GM23338 (cell line): ENCODE measurements around the gene ERC2. TPM values are rescaled to one million over a fixed set of nuclear protein-coding genes. Genes with fewer than 3 reads are reported as not detected.

Experiments
- ATAC-seq: fragments of 200-7000 bp; cut with Tn5 transposase; 3 replicates; pipeline ENCODE4 v1.9.1; 2020
- DNase-seq: peaks from one replicate; pipeline ENCODE4 v3.0.0-alpha.2; 2015; ENCODE audit warnings: low spot score
- H2AFZ ChIP-seq: fragments of 200-600 bp; sonication (generic); 2 replicates; pipeline ENCODE4 v1.8.0; 2016; ENCODE audit warnings: antibody characterized with exemption, mild to moderate bottlenecking, moderate library complexity
- H3F3A ChIP-seq: fragments of 200-600 bp; sonication (generic); replicated peaks from 2 replicates; pipeline ENCODE4 v1.8.0; 2017; ENCODE audit warnings: antibody characterized with exemption, mixed run types, low read depth
- H3K27ac ChIP-seq: fragments of 200-600 bp; sonication (generic); 2 replicates; pipeline ENCODE4 v1.6.1; 2016; ENCODE audit warnings: low read depth
- H3K27me3 ChIP-seq: fragments of 200-600 bp; sonication (generic); 2 replicates; pipeline ENCODE4 v1.8.0; 2016; ENCODE audit warnings: mild to moderate bottlenecking, mixed run types, moderate library complexity; ENCODE audit not compliant: insufficient read depth
- H3K36me3 ChIP-seq: fragments of 200-600 bp; sonication (generic); 2 replicates; pipeline ENCODE4 v1.8.0; 2016; ENCODE audit warnings: mild to moderate bottlenecking; ENCODE audit not compliant: insufficient read depth
- H3K4me1 ChIP-seq: fragments of 200-600 bp; sonication (generic); 2 replicates; pipeline ENCODE4 v1.8.0; 2016; ENCODE audit warnings: mild to moderate bottlenecking, moderate library complexity; ENCODE audit not compliant: insufficient read depth
- H3K4me2 ChIP-seq: fragments of 200-600 bp; sonication (generic); 2 replicates; pipeline ENCODE4 v1.7.1; 2017; ENCODE audit warnings: mixed run types
- H3K4me3 ChIP-seq: fragments of 200-600 bp; sonication (generic); 2 replicates; pipeline ENCODE4 v1.6.1; 2016; ENCODE audit warnings: mixed run types
- H3K79me2 ChIP-seq: fragments of 200-600 bp; sonication (generic); replicated peaks from 2 replicates; pipeline ENCODE4 v1.8.0; 2017; ENCODE audit warnings: mild to moderate bottlenecking; ENCODE audit not compliant: insufficient read depth
- H3K9me2 ChIP-seq: fragments of 200-600 bp; sonication (generic); 2 replicates; pipeline ENCODE4 v1.8.0; 2017; ENCODE audit not compliant: insufficient read depth
- H4K20me1 ChIP-seq: fragments of 200-600 bp; sonication (generic); replicated peaks from 2 replicates; pipeline ENCODE4 v1.8.0; 2017; ENCODE audit warnings: mild to moderate bottlenecking; ENCODE audit not compliant: insufficient read depth
- H3K27ac Mint-ChIP-seq: 2 replicates; pipeline ENCODE4 v1.8.0; 2020; ENCODE audit warnings: inconsistent platforms, mild to moderate bottlenecking, moderate library complexity, mixed read lengths
- H3K27me3 Mint-ChIP-seq: 3 replicates; pipeline ENCODE4 v1.8.0; 2022; ENCODE audit warnings: low read depth, mild to moderate bottlenecking, moderate library complexity, mixed read lengths, inconsistent platforms; ENCODE audit not compliant: insufficient read depth, poor library complexity
- H3K36me3 Mint-ChIP-seq: 3 replicates; pipeline ENCODE4 v1.8.0; 2021; ENCODE audit warnings: low read depth, mild to moderate bottlenecking, inconsistent platforms, moderate library complexity, mixed read lengths
- H3K4me1 Mint-ChIP-seq: 3 replicates; pipeline ENCODE4 v1.8.0; 2020; ENCODE audit warnings: mild to moderate bottlenecking, inconsistent platforms, mixed read lengths
- H3K4me3 Mint-ChIP-seq: 3 replicates; pipeline ENCODE4 v1.8.0; 2021; ENCODE audit warnings: moderate library complexity, mild to moderate bottlenecking, inconsistent platforms, mixed read lengths
- H3K9me3 Mint-ChIP-seq: 3 replicates; pipeline ENCODE4 v1.8.0; 2020; ENCODE audit warnings: moderate library complexity, mild to moderate bottlenecking, inconsistent platforms, mixed read lengths
- EZH2phosphoT487 ChIP-seq: fragments of 200-600 bp; sonication (generic); IDR thresholded peaks from one replicate; pipeline ENCODE4 v1.8.1; 2018; ENCODE audit warnings: antibody characterized with exemption; ENCODE audit not compliant: unreplicated experiment
- JUNB ChIP-seq: IDR thresholded peaks from one replicate; pipeline ENCODE4 v1.6.1; 2016; ENCODE audit warnings: antibody characterized with exemption; ENCODE audit not compliant: unreplicated experiment
- POLR2AphosphoS5 ChIP-seq: IDR thresholded peaks from 2 replicates; pipeline ENCODE4 v1.6.1; 2016; ENCODE audit warnings: antibody characterized with exemption, low read depth
- STAT1 ChIP-seq: IDR thresholded peaks from one replicate; pipeline ENCODE4 v1.6.1; 2016; ENCODE audit warnings: antibody characterized with exemption; ENCODE audit not compliant: unreplicated experiment
- ZNF114 ChIP-seq: fragments of 250-450 bp; sonication (Bioruptor Pico); IDR thresholded peaks from 2 replicates; pipeline ENCODE4 v1.5.0; 2020; ENCODE audit warnings: mild to moderate bottlenecking, moderate library complexity
- ZNF331 ChIP-seq: fragments of 250-450 bp; sonication (Bioruptor Pico); IDR thresholded peaks from 2 replicates; pipeline ENCODE4 v1.5.0; 2020; ENCODE audit warnings: low read depth, mild to moderate bottlenecking, moderate library complexity
- polyA plus RNA-seq: library from polyadenylated mRNA; unstranded; fragments of >200 nt; fragmentation: Nextera tagmentation; extraction: Ambion mirVana; gene quantifications from 2 replicates; pipeline ENCODE4 v1.2.1, GENCODE V29; 2016
- total RNA-seq: library from RNA; depleted of rRNA; stranded (reverse); fragments of >200 nt; shearing (Covaris generic); gene quantifications from 2 replicates; pipeline ENCODE4 v1.2.3, GENCODE V29; 2014
- TF ChIP-seq, protein P1 (sequence below), 2 experiments: fragments of 200-600 bp in 1 of 2; sonication (generic) in 1 of 2; conservative IDR thresholded peaks; 2 replicates each; pipeline versions ENCODE4 v1.5.1 to v1.6.1; 2016 to 2017; ENCODE audit warnings: antibody characterized with exemption in 2 of 2, low read depth in 2 of 2, mild to moderate bottlenecking in 2 of 2, moderate library complexity in 1 of 2
- TF ChIP-seq, protein P2 (sequence below): fragments of 250-450 bp; sonication (Bioruptor Pico); IDR thresholded peaks from 2 replicates; pipeline ENCODE4 v1.5.0; 2020; ENCODE audit warnings: mild to moderate bottlenecking, moderate library complexity
- TF ChIP-seq, protein P3 (sequence below): IDR thresholded peaks from one replicate; pipeline ENCODE4 v1.6.1; 2018; ENCODE audit warnings: antibody characterized with exemption; ENCODE audit not compliant: unreplicated experiment
- TF ChIP-seq, protein P4 (sequence below): IDR thresholded peaks from 2 replicates; pipeline ENCODE4 v1.6.1; 2016; ENCODE audit warnings: antibody characterized with exemption

The ERC2 gene
- total and polyA plus RNA-seq, 2 experiments from 2014 or later, result 11.8 to 13.7 TPM

DNA sequence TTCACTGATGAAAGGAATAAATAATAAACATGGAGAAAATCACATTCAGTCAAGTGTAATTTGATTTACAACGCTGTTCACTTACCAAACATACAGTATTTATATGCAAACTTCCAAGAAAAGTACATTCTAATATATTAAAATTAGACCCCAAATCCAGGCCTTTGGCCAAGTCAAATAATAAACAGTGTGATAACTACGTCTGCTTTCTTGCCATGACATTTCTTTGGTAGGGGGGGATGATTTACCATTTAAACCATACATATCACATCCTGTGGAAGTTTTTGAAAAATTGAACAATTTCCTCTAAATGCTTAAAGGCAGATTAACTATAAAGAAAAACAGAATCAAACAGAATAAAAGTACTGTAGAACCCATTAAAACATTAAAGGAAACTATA lies 613.0 kb downstream of the ERC2 start:
- no peak overlapping the region for H2AFZ ChIP-seq
- H3K79me2 ChIP-seq, result no peaks in the 10 kb centered on the region
- H3K27ac ChIP-seq, result no peak overlapping the region
- no peaks in the 10 kb centered on the region for H4K20me1 ChIP-seq
- TF ChIP-seq JUNB (no peak), ZNF331 (CRISPR knock-in tag) (no peak)
- H3K4me3 ChIP-seq, result no peak overlapping the region
- no peaks in the 10 kb centered on the region for H3K27me3 Mint-ChIP-seq
- DNase-seq (no peak), ATAC-seq (no peak)
- H3K9me3 Mint-ChIP-seq, result no peaks in the 10 kb centered on the region
- no peaks in the 10 kb centered on the region for H3K27me3 ChIP-seq
- no peaks in the 10 kb centered on the region for H3F3A ChIP-seq
- no peaks in the 10 kb centered on the region for H3K36me3 ChIP-seq
- peaks cover 24% of the 10 kb centered on the region for H3K4me1 Mint-ChIP-seq
- H3K9me2 ChIP-seq, result no peaks in the 10 kb centered on the region
- H3K27ac Mint-ChIP-seq, result no peak overlapping the region
- H3K36me3 Mint-ChIP-seq, result no peaks in the 10 kb centered on the region
- no peak overlapping the region for H3K4me2 ChIP-seq
- H3K4me3 Mint-ChIP-seq, result no peak overlapping the region
- peaks cover 13% of the 10 kb centered on the region for H3K4me1 ChIP-seq

DNA sequence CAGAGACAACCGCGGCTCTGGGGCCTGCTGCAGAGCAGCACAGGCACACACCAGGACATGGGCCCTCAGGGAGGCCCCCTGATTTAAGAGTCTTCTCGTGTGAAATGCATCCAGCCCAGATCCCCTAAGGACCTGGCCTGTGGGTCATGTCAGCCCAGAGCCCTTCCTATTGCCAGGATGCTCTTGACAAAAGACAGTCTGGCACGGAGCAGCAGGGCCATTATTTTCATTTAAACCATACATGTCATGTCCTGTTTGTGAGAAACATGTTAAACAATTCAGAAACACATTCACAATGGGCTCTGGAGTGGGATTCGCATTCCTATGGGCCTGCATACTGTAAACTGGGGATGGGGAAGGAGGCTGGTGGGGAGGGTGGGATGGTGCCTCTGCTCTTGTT lies 613.8 kb downstream of the ERC2 start:
- DNase-seq, result peak; percentile 32
- no peaks in the 10 kb centered on the region for H3K9me3 Mint-ChIP-seq
- no peak overlapping the region; the same call in 1 of the 2 replicates for H3K27ac ChIP-seq
- H3K27me3 ChIP-seq, result no peaks in the 10 kb centered on the region
- no peaks in the 10 kb centered on the region for H3K79me2 ChIP-seq
- H3K9me2 ChIP-seq, result no peaks in the 10 kb centered on the region
- peak; percentile 88 for ATAC-seq
- H3K4me2 ChIP-seq, result peak overlapping the region; percentile 31; the same call in 1 of the 2 replicates
- no peaks in the 10 kb centered on the region for H3K36me3 Mint-ChIP-seq
- H3K4me3 Mint-ChIP-seq, result no peak overlapping the region
- H3K27ac Mint-ChIP-seq, result peak overlapping the region; percentile 88; the same call in 1 of the 2 replicates
- peaks cover 8% of the 10 kb centered on the region; the same call in 1 of the 2 replicates for H3K4me1 ChIP-seq
- H3K4me1 Mint-ChIP-seq, result peaks cover 16% of the 10 kb centered on the region
- no peak overlapping the region for H3K4me3 ChIP-seq
- H2AFZ ChIP-seq, result no peak overlapping the region; the same call in 1 of the 2 replicates
- H3K36me3 ChIP-seq, result no peaks in the 10 kb centered on the region
- no peaks in the 10 kb centered on the region for H3F3A ChIP-seq
- H4K20me1 ChIP-seq, result no peaks in the 10 kb centered on the region
- H3K27me3 Mint-ChIP-seq, result no peaks in the 10 kb centered on the region
- no peak for TF ChIP-seq ZNF114 (CRISPR knock-in tag)
- TF ChIP-seq, protein P1, sequence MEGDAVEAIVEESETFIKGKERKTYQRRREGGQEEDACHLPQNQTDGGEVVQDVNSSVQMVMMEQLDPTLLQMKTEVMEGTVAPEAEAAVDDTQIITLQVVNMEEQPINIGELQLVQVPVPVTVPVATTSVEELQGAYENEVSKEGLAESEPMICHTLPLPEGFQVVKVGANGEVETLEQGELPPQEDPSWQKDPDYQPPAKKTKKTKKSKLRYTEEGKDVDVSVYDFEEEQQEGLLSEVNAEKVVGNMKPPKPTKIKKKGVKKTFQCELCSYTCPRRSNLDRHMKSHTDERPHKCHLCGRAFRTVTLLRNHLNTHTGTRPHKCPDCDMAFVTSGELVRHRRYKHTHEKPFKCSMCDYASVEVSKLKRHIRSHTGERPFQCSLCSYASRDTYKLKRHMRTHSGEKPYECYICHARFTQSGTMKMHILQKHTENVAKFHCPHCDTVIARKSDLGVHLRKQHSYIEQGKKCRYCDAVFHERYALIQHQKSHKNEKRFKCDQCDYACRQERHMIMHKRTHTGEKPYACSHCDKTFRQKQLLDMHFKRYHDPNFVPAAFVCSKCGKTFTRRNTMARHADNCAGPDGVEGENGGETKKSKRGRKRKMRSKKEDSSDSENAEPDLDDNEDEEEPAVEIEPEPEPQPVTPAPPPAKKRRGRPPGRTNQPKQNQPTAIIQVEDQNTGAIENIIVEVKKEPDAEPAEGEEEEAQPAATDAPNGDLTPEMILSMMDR (conservative IDR thresholded peaks at IDR 0.05; ENCODE audit: low read depth in 2 of 2), result no peak
- TF ChIP-seq, protein P2, sequence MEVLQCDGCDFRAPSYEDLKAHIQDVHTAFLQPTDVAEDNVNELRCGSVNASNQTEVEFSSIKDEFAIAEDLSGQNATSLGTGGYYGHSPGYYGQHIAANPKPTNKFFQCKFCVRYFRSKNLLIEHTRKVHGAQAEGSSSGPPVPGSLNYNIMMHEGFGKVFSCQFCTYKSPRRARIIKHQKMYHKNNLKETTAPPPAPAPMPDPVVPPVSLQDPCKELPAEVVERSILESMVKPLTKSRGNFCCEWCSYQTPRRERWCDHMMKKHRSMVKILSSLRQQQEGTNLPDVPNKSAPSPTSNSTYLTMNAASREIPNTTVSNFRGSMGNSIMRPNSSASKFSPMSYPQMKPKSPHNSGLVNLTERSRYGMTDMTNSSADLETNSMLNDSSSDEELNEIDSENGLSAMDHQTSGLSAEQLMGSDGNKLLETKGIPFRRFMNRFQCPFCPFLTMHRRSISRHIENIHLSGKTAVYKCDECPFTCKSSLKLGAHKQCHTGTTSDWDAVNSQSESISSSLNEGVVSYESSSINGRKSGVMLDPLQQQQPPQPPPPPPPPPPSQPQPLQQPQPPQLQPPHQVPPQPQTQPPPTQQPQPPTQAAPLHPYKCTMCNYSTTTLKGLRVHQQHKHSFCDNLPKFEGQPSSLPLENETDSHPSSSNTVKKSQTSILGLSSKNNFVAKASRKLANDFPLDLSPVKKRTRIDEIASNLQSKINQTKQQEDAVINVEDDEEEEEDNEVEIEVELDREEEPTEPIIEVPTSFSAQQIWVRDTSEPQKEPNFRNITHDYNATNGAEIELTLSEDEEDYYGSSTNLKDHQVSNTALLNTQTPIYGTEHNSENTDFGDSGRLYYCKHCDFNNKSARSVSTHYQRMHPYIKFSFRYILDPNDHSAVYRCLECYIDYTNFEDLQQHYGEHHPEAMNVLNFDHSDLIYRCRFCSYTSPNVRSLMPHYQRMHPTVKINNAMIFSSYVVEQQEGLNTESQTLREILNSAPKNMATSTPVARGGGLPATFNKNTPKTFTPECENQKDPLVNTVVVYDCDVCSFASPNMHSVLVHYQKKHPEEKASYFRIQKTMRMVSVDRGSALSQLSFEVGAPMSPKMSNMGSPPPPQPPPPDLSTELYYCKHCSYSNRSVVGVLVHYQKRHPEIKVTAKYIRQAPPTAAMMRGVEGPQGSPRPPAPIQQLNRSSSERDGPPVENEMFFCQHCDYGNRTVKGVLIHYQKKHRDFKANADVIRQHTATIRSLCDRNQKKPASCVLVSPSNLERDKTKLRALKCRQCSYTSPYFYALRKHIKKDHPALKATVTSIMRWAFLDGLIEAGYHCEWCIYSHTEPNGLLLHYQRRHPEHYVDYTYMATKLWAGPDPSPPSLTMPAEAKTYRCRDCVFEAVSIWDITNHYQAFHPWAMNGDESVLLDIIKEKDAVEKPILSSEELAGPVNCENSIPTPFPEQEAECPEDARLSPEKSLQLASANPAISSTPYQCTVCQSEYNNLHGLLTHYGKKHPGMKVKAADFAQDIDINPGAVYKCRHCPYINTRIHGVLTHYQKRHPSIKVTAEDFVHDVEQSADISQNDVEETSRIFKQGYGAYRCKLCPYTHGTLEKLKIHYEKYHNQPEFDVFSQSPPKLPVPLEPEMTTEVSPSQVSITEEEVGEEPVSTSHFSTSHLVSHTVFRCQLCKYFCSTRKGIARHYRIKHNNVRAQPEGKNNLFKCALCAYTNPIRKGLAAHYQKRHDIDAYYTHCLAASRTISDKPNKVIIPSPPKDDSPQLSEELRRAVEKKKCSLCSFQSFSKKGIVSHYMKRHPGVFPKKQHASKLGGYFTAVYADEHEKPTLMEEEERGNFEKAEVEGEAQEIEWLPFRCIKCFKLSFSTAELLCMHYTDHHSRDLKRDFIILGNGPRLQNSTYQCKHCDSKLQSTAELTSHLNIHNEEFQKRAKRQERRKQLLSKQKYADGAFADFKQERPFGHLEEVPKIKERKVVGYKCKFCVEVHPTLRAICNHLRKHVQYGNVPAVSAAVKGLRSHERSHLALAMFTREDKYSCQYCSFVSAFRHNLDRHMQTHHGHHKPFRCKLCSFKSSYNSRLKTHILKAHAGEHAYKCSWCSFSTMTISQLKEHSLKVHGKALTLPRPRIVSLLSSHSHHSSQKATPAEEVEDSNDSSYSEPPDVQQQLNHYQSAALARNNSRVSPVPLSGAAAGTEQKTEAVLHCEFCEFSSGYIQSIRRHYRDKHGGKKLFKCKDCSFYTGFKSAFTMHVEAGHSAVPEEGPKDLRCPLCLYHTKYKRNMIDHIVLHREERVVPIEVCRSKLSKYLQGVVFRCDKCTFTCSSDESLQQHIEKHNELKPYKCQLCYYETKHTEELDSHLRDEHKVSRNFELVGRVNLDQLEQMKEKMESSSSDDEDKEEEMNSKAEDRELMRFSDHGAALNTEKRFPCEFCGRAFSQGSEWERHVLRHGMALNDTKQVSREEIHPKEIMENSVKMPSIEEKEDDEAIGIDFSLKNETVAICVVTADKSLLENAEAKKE (CRISPR knock-in tag), result no peak
- no peak for TF ChIP-seq STAT1
- TF ChIP-seq, protein P3, sequence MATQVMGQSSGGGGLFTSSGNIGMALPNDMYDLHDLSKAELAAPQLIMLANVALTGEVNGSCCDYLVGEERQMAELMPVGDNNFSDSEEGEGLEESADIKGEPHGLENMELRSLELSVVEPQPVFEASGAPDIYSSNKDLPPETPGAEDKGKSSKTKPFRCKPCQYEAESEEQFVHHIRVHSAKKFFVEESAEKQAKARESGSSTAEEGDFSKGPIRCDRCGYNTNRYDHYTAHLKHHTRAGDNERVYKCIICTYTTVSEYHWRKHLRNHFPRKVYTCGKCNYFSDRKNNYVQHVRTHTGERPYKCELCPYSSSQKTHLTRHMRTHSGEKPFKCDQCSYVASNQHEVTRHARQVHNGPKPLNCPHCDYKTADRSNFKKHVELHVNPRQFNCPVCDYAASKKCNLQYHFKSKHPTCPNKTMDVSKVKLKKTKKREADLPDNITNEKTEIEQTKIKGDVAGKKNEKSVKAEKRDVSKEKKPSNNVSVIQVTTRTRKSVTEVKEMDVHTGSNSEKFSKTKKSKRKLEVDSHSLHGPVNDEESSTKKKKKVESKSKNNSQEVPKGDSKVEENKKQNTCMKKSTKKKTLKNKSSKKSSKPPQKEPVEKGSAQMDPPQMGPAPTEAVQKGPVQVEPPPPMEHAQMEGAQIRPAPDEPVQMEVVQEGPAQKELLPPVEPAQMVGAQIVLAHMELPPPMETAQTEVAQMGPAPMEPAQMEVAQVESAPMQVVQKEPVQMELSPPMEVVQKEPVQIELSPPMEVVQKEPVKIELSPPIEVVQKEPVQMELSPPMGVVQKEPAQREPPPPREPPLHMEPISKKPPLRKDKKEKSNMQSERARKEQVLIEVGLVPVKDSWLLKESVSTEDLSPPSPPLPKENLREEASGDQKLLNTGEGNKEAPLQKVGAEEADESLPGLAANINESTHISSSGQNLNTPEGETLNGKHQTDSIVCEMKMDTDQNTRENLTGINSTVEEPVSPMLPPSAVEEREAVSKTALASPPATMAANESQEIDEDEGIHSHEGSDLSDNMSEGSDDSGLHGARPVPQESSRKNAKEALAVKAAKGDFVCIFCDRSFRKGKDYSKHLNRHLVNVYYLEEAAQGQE, result no peak
- TF ChIP-seq, protein P4, sequence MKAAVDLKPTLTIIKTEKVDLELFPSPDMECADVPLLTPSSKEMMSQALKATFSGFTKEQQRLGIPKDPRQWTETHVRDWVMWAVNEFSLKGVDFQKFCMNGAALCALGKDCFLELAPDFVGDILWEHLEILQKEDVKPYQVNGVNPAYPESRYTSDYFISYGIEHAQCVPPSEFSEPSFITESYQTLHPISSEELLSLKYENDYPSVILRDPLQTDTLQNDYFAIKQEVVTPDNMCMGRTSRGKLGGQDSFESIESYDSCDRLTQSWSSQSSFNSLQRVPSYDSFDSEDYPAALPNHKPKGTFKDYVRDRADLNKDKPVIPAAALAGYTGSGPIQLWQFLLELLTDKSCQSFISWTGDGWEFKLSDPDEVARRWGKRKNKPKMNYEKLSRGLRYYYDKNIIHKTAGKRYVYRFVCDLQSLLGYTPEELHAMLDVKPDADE, result no peak
- no peak for TF ChIP-seq POLR2AphosphoS5
- TF ChIP-seq JUNB, result no peak
- no peak for TF ChIP-seq EZH2phosphoT487
